GM23248 (cell line): ENCODE results near the gene AHRR. TPM values are rescaled to one million over a fixed set of nuclear protein-coding genes. Genes with fewer than 3 reads are reported as not detected.
A peak's percentile ranks its signal among the peaks of the same experiment; 100 is the strongest.

ENCODE experiments used
- DNase-seq: peaks from one replicate; pipeline ENCODE4 v3.0.0-alpha.2; 2015
- H2AFZ ChIP-seq: fragments of 200-600 bp; sonication (generic); 2 replicates; pipeline ENCODE4 v1.6.1; 2016; ENCODE audit warnings: antibody characterized with exemption
- H3F3A ChIP-seq: fragments of 200-600 bp; sonication (generic); 2 replicates; pipeline ENCODE4 v1.6.1; 2016; ENCODE audit warnings: mild to moderate bottlenecking, antibody characterized with exemption, mixed run types; ENCODE audit not compliant: insufficient read depth
- H3K27ac ChIP-seq: fragments of 200-600 bp; sonication (generic); 2 replicates; pipeline ENCODE4 v1.5.1; 2016; ENCODE audit warnings: mild to moderate bottlenecking
- H3K27me3 ChIP-seq: fragments of 200-600 bp; sonication (generic); replicated peaks from 2 replicates; pipeline ENCODE4 v1.6.1; 2016; ENCODE audit warnings: mild to moderate bottlenecking; ENCODE audit not compliant: insufficient read depth
- H3K36me3 ChIP-seq: fragments of 200-600 bp; sonication (generic); 2 replicates; pipeline ENCODE4 v1.6.1; 2016; ENCODE audit warnings: low read depth, mild to moderate bottlenecking
- H3K4me1 ChIP-seq: fragments of 200-600 bp; sonication (generic); 2 replicates; pipeline ENCODE4 v1.6.1; 2016; ENCODE audit warnings: mild to moderate bottlenecking; ENCODE audit not compliant: insufficient read depth
- H3K4me2 ChIP-seq: fragments of 200-600 bp; sonication (generic); one replicate; pipeline ENCODE4 v1.6.1; 2016; ENCODE audit warnings: mild to moderate bottlenecking; ENCODE audit not compliant: unreplicated experiment
- H3K4me3 ChIP-seq: fragments of 200-600 bp; sonication (generic); 2 replicates; pipeline ENCODE4 v1.5.1; 2016; ENCODE audit warnings: mild to moderate bottlenecking
- H3K79me2 ChIP-seq: fragments of 200-600 bp; sonication (generic); 2 replicates; pipeline ENCODE4 v1.6.1; 2016; ENCODE audit warnings: mild to moderate bottlenecking; ENCODE audit not compliant: insufficient read depth
- H3K9ac ChIP-seq: fragments of 200-600 bp; sonication (generic); 2 replicates; pipeline ENCODE4 v1.6.1; 2016; ENCODE audit warnings: mild to moderate bottlenecking
- H3K9me2 ChIP-seq: fragments of 200-600 bp; sonication (generic); 2 replicates; pipeline ENCODE4 v1.6.1; 2016; ENCODE audit warnings: mixed run types, mild to moderate bottlenecking, moderate library complexity; ENCODE audit not compliant: insufficient read depth
- H3K9me3 ChIP-seq: fragments of 200-600 bp; sonication (generic); one replicate; pipeline ENCODE4 v1.6.1; 2017; ENCODE audit warnings: low read depth
- H4K20me1 ChIP-seq: fragments of 200-600 bp; sonication (generic); 2 replicates; pipeline ENCODE4 v1.6.0; 2016; ENCODE audit not compliant: insufficient read depth
- EZH2 ChIP-seq: fragments of 200-600 bp; sonication (generic); IDR thresholded peaks from 2 replicates; pipeline ENCODE4 v1.6.1; 2018; ENCODE audit warnings: antibody characterized with exemption, mild to moderate bottlenecking; ENCODE audit not compliant: insufficient read depth, poor library complexity, severe bottlenecking
- EZH2phosphoT487 ChIP-seq: fragments of 200-600 bp; sonication (generic); IDR thresholded peaks from 2 replicates; pipeline ENCODE4 v1.6.1; 2018; ENCODE audit warnings: antibody characterized with exemption, moderate library complexity, mild to moderate bottlenecking, low read depth; ENCODE audit not compliant: insufficient read depth
- WGBS, 2 experiments: methylation state at CpG; one replicate each; pipeline ENCODE4 v1.1.6; 2015 to 2017; ENCODE audit warnings: low lambda C conversion rate in 2 of 2, low coverage in 1 of 2; ENCODE audit errors: missing lambda C conversion rate in 2 of 2; 5-methylcytosine and 5-hydroxymethylcytosine counted together
- in situ Hi-C: fragments of 300-500 bp; cut with MboI; formaldehyde crosslinking; loops from 2 replicates; pipeline ENCODE4 v1.15.0; 2020
- polyA plus RNA-seq: library from polyadenylated mRNA; unstranded; fragments of >200 nt; fragmentation: Nextera tagmentation; extraction: Ambion mirVana; gene quantifications from 2 replicates; pipeline ENCODE4 v1.2.1, GENCODE V29; 2016
- total RNA-seq: library from RNA; depleted of rRNA; stranded (reverse); fragments of >200 nt; shearing (Covaris generic); gene quantifications from 2 replicates; pipeline ENCODE4 v1.2.3, GENCODE V29; 2014

AHRR gene
- total and polyA plus RNA-seq, 2 experiments from 2014 or later: 13.2 to 33.7 TPM

- H3K36me3 ChIP-seq: peaks cover 3% of the 10 kb centered on the region; the same call in 1 of the 2 replicates
- DNase-seq: no peak
- 85 to 91% methylated on average over 4 to 6 of the region's 6 CpGs for WGBS, 2 experiments
- no peak for TF ChIP-seq EZH2
- no peak for TF ChIP-seq EZH2phosphoT487
- H3K9me3 ChIP-seq: no peaks in the 10 kb centered on the region
- H3F3A ChIP-seq: no peaks in the 10 kb centered on the region
- no peak overlapping the region for H3K4me3 ChIP-seq
- no peak overlapping the region for H3K4me2 ChIP-seq
- peaks cover 9% of the 10 kb centered on the region; the same call in 1 of the 2 replicates for H3K79me2 ChIP-seq
- no peaks in the 10 kb centered on the region; the same call in 1 of the 2 replicates for H3K4me1 ChIP-seq
- in situ Hi-C loops: no loop called here
- H4K20me1 ChIP-seq: no peaks in the 10 kb centered on the region
- no peaks in the 10 kb centered on the region for H3K9me2 ChIP-seq
- no peak overlapping the region for H2AFZ ChIP-seq
- no peaks in the 10 kb centered on the region for H3K27me3 ChIP-seq
- H3K9ac ChIP-seq: no peak overlapping the region
- no peak overlapping the region for H3K27ac ChIP-seq
Measured at GRCh38 chr5:468401-468800, 146.9 kb downstream of the AHRR start.

GRCh38 chr5:469752-470483, 148.4 kb downstream of the AHRR start:
- TF ChIP-seq EZH2phosphoT487 (no peak), EZH2 (no peak)

GRCh38 chr5:470961-471749, 149.6 kb downstream of the AHRR start:
- H3K9me2 ChIP-seq: no peaks in the 10 kb centered on the region
- H3K27me3 ChIP-seq: peaks cover 11% of the 10 kb centered on the region
- no peaks in the 10 kb centered on the region; the same call in 1 of the 2 replicates for H3K4me1 ChIP-seq
- H3K36me3 ChIP-seq: no peaks in the 10 kb centered on the region
- WGBS, 2 experiments: 89% methylated on average over 31 of the region's 31 CpGs
- in situ Hi-C loops: no loop called here
- no peak for TF ChIP-seq EZH2phosphoT487
- no peak for TF ChIP-seq EZH2
- H3K4me2 ChIP-seq: peak overlapping the region; percentile 83
- H3K4me3 ChIP-seq: peak overlapping the region; percentile 88
- H3K9me3 ChIP-seq: no peaks in the 10 kb centered on the region
- H4K20me1 ChIP-seq: no peaks in the 10 kb centered on the region
- no peaks in the 10 kb centered on the region for H3F3A ChIP-seq
- H3K9ac ChIP-seq: no peak overlapping the region
- H3K79me2 ChIP-seq: peaks cover 9% of the 10 kb centered on the region; the same call in 1 of the 2 replicates
- H3K27ac ChIP-seq: no peak overlapping the region
- no peak for DNase-seq
- no peak overlapping the region for H2AFZ ChIP-seq

More at GRCh38 chr5:469752-470483, 148.4 kb downstream of the AHRR start:
- Histone ChIP-seq H3K36me3 (no peaks in the 10 kb centered on the region), H3K27me3 (no peaks in the 10 kb centered on the region), H4K20me1 (no peaks in the 10 kb centered on the region), H3K9ac (no peak overlapping the region), H3K9me3 (no peaks in the 10 kb centered on the region), H2AFZ (no peak overlapping the region), H3K4me1 (no peaks in the 10 kb centered on the region; the same call in 1 of the 2 replicates), H3K27ac (no peak overlapping the region), H3K9me2 (no peaks in the 10 kb centered on the region), H3F3A (no peaks in the 10 kb centered on the region), H3K79me2 (peaks cover 9% of the 10 kb centered on the region; the same call in 1 of the 2 replicates), H3K4me3 (no peak overlapping the region), H3K4me2 (no peak overlapping the region)
- in situ Hi-C loops: no loop called here
- no peak for DNase-seq
- 82 to 85% methylated on average over 19 of the region's 19 CpGs for WGBS, 2 experiments

- Histone ChIP-seq H3K4me3 (peak overlapping the region; percentile 88), H3K9me3 (no peaks in the 10 kb centered on the region), H3K36me3 (no peaks in the 10 kb centered on the region), H3K4me2 (peak overlapping the region; percentile 83), H4K20me1 (no peaks in the 10 kb centered on the region), H3F3A (no peaks in the 10 kb centered on the region), H3K4me1 (no peaks in the 10 kb centered on the region; the same call in 1 of the 2 replicates), H3K79me2 (peaks cover 9% of the 10 kb centered on the region; the same call in 1 of the 2 replicates), H2AFZ (no peak overlapping the region; the same call in 1 of the 2 replicates), H3K27ac (no peak overlapping the region), H3K27me3 (peaks cover 16% of the 10 kb centered on the region), H3K9ac (peak overlapping the region; percentile 91), H3K9me2 (no peaks in the 10 kb centered on the region)
- DNase-seq: no peak
- in situ Hi-C loops: no loop called here
- WGBS, 2 experiments: 48 to 54% methylated on average over 6 of the region's 6 CpGs
- TF ChIP-seq EZH2phosphoT487: no peak
- TF ChIP-seq EZH2: no peak
Measured at GRCh38 chr5:471750-472058, 150.2 kb downstream of the AHRR start.
